PC-3 (cell line): ENCODE measurements around the gene CADPS2. TPM values are rescaled to one million over a fixed set of nuclear protein-coding genes. Genes with fewer than 3 reads are reported as not detected.

Source experiments
- ATAC-seq: fragments of 200-7000 bp; cut with Tn5 transposase; 2 replicates; pipeline ENCODE4 v1.9.1; 2020; ENCODE audit warnings: mild to moderate bottlenecking, moderate library complexity
- BruUV-seq: library from RNA; stranded (reverse); fragments of 400-500 nt; replicated peaks from 2 replicates; lab custom pipeline; 2021; lab: Mats Ljungman, UMichigan
- CTCF ChIA-PET: fragments of 300-600 bp; sonication (Branson Sonifier 250); formaldehyde crosslinking; loops from one replicate; lab custom pipeline; 2022; ENCODE audit warnings: antibody characterized with exemption; lab: Charles Lee
- POLR2A ChIA-PET: fragments of 300-600 bp; sonication (Branson Sonifier 250); formaldehyde crosslinking; loops from one replicate; lab custom pipeline; 2022; ENCODE audit warnings: antibody characterized with exemption; ENCODE audit not compliant: unreplicated experiment; lab: Charles Lee
- DNase-seq: peaks from one replicate; pipeline ENCODE4 v3.0.0-alpha.2; 2015
- H2AFZ ChIP-seq: fragments of 300-600 bp; sonication (generic); 2 replicates; pipeline ENCODE4 v1.6.0; 2016; ENCODE audit warnings: antibody characterized with exemption, low read length
- H3F3A ChIP-seq: fragments of 300-600 bp; sonication (generic); one replicate; pipeline ENCODE4 v1.6.0; 2017; ENCODE audit warnings: antibody characterized with exemption, low read length, control low read depth, mild to moderate bottlenecking; ENCODE audit not compliant: unreplicated experiment
- H3K27ac ChIP-seq: fragments of 300-600 bp; sonication (generic); 2 replicates; pipeline ENCODE4 v1.5.1; 2016; ENCODE audit warnings: mild to moderate bottlenecking, low read length
- H3K27me3 ChIP-seq: fragments of 300-600 bp; sonication (generic); 2 replicates; pipeline ENCODE4 v1.6.1; 2016; ENCODE audit warnings: low read length, mixed read lengths
- H3K36me3 ChIP-seq: fragments of 300-600 bp; sonication (generic); 2 replicates; pipeline ENCODE4 v1.6.1; 2016; ENCODE audit warnings: low read depth, mixed run types, low read length, mixed read lengths
- H3K4me1 ChIP-seq: fragments of 300-600 bp; sonication (generic); 2 replicates; pipeline ENCODE4 v1.5.1; 2016; ENCODE audit warnings: low read length; ENCODE audit not compliant: insufficient read depth
- H3K4me2 ChIP-seq: fragments of 300-600 bp; sonication (generic); 2 replicates; pipeline ENCODE4 v1.6.0; 2016; ENCODE audit warnings: low read length
- H3K4me3 ChIP-seq: fragments of 300-600 bp; sonication (generic); 2 replicates; pipeline ENCODE4 v1.5.1; 2016; ENCODE audit warnings: mild to moderate bottlenecking, low read length, mixed read lengths
- H3K79me2 ChIP-seq: fragments of 300-600 bp; sonication (generic); 2 replicates; pipeline ENCODE4 v1.6.1; 2017; ENCODE audit warnings: low read length, mixed read lengths
- H3K9ac ChIP-seq: fragments of 300-600 bp; sonication (generic); 2 replicates; pipeline ENCODE4 v1.6.0; 2016; ENCODE audit warnings: mild to moderate bottlenecking, low read length
- H3K9me2 ChIP-seq: fragments of 300-600 bp; sonication (generic); replicated peaks from 2 replicates; pipeline ENCODE4 v1.6.1; 2016; ENCODE audit warnings: mixed run types, low read length, mixed read lengths
- H3K9me3 ChIP-seq: fragments of 300-600 bp; sonication (generic); 2 replicates; pipeline ENCODE4 v1.6.1; 2016; ENCODE audit warnings: low read length, mixed read lengths
- H4K20me1 ChIP-seq: fragments of 300-600 bp; sonication (generic); 2 replicates; pipeline ENCODE4 v1.6.1; 2016; ENCODE audit warnings: low read length, mixed read lengths
- CTCF ChIP-seq: fragments of 300-600 bp; sonication (generic); conservative IDR thresholded peaks from 2 replicates; pipeline ENCODE4 v1.5.1; 2017; ENCODE audit warnings: antibody characterized with exemption, low read depth, mild to moderate bottlenecking, low read length
- EZH2 ChIP-seq: fragments of 300-600 bp; sonication (generic); IDR thresholded peaks from one replicate; pipeline ENCODE4 v1.6.1; 2017; ENCODE audit warnings: antibody characterized with exemption, mild to moderate bottlenecking, low read length; ENCODE audit not compliant: unreplicated experiment
- EZH2phosphoT487 ChIP-seq: fragments of 300-600 bp; sonication (generic); IDR thresholded peaks from 2 replicates; pipeline ENCODE4 v1.6.1; 2018; ENCODE audit warnings: mild to moderate bottlenecking, antibody characterized with exemption, low read length, borderline replicate concordance
- intact Hi-C: fragments of 100-400 bp; cut with micrococcal nuclease; formaldehyde crosslinking; loops from 2 replicates; pipeline ENCODE4 v1.9.0; 2023
- total RNA-seq: library from RNA; depleted of rRNA; stranded (reverse); fragments of >200 nt; gene quantifications from 2 replicates; pipeline ENCODE4 v1.2.3, GENCODE V29; 2014

CADPS2 gene
- total RNA-seq, 1 experiment from 2014 or later: 9.4 TPM

GRCh38 chr7:122561326-122561725, 324.9 kb downstream of the CADPS2 start:
- TF ChIP-seq EZH2 (no peak), CTCF (no peak), EZH2phosphoT487 (no peak)
- Histone ChIP-seq H3K4me2 (no peak overlapping the region), H3K27me3 (no peaks in the 10 kb centered on the region)

GRCh38 chr7:122556873-122557542, 329.3 kb downstream of the CADPS2 start:
- H2AFZ ChIP-seq: no peak overlapping the region
- no peak overlapping the region for H3K9ac ChIP-seq
- no peaks in the 10 kb centered on the region for H3K9me2 ChIP-seq
- no peaks in the 10 kb centered on the region for H3K27me3 ChIP-seq
- no peaks in the 10 kb centered on the region for H4K20me1 ChIP-seq
- H3K9me3 ChIP-seq: no peaks in the 10 kb centered on the region
- no peaks in the 10 kb centered on the region for H3K79me2 ChIP-seq
- DNase-seq (no peak), ATAC-seq (no peak)
- ChIA-PET POLR2A (no interaction called here), CTCF (no interaction called here)
- no peak overlapping the region for H3K4me3 ChIP-seq
- no peak overlapping the region for H3K27ac ChIP-seq
- no peaks in the 10 kb centered on the region for H3K36me3 ChIP-seq
- no peak overlapping the region for H3K4me2 ChIP-seq
- BruUV-seq: no TSS peak
- TF ChIP-seq EZH2 (no peak), EZH2phosphoT487 (no peak)
- intact Hi-C loops: no loop called here
- no peaks in the 10 kb centered on the region for H3F3A ChIP-seq
- no peaks in the 10 kb centered on the region for H3K4me1 ChIP-seq

More at GRCh38 chr7:122561326-122561725, 324.9 kb downstream of the CADPS2 start:
- ATAC-seq: no peak
- H3K36me3 ChIP-seq: no peaks in the 10 kb centered on the region
- no peak overlapping the region for H3K4me3 ChIP-seq
- no peaks in the 10 kb centered on the region for H3F3A ChIP-seq
- no peaks in the 10 kb centered on the region for H3K4me1 ChIP-seq
- no peaks in the 10 kb centered on the region for H3K9me3 ChIP-seq
- CTCF ChIA-PET: no interaction called here
- no peak for DNase-seq
- H4K20me1 ChIP-seq: no peaks in the 10 kb centered on the region
- no peak overlapping the region for H2AFZ ChIP-seq
- H3K9ac ChIP-seq: no peak overlapping the region
- POLR2A ChIA-PET: no interaction called here
- no peak overlapping the region for H3K27ac ChIP-seq
- no TSS peak for BruUV-seq
- no peaks in the 10 kb centered on the region for H3K9me2 ChIP-seq
- H3K79me2 ChIP-seq: no peaks in the 10 kb centered on the region
- intact Hi-C loops: loop anchor here (10.0 kb wide), 1 partner anchor 323 kb away; the partner anchor contains the start of gene CADPS2

GRCh38 chr7:122556219-122556618, 330.0 kb downstream of the CADPS2 start:
- Histone ChIP-seq H3K9me3 (no peaks in the 10 kb centered on the region), H3K27ac (no peak overlapping the region), H3K4me1 (no peaks in the 10 kb centered on the region), H2AFZ (no peak overlapping the region), H4K20me1 (no peaks in the 10 kb centered on the region), H3K27me3 (no peaks in the 10 kb centered on the region), H3K79me2 (no peaks in the 10 kb centered on the region), H3F3A (no peaks in the 10 kb centered on the region), H3K9ac (no peak overlapping the region), H3K4me3 (no peak overlapping the region), H3K36me3 (no peaks in the 10 kb centered on the region), H3K9me2 (no peaks in the 10 kb centered on the region), H3K4me2 (no peak overlapping the region)
- BruUV-seq: no TSS peak
- TF ChIP-seq CTCF: no peak
- no peak for TF ChIP-seq EZH2
- TF ChIP-seq EZH2phosphoT487: no peak
- ChIA-PET POLR2A (no interaction called here), CTCF (no interaction called here)
- DNase-seq (no peak), ATAC-seq (no peak)
- intact Hi-C loops: no loop called here
